ENCODE measurements around the gene TBC1D2.

TBC1D2 gene

GRCh38 chr9:98201749-98202148 lies 53.7 kb downstream of the TBC1D2 start:
- TF ChIP-seq CTCF (IDR thresholded peaks at IDR 0.05; ENCODE audit: low read depth, low read length): no peak
- H3K4me3 ChIP-seq (ENCODE audit: low read depth, low read length): no peak overlapping the region
- DNase-seq (ENCODE audit: low read depth, low spot score): no peak
- in situ Hi-C loops (cut with HindIII; ENCODE audit: low sequenced_read_pairs): no loop called here

GRCh38 chr9:98201102-98201501 lies 54.3 kb downstream of the TBC1D2 start:
- DNase-seq (ENCODE audit: low read depth, low spot score): no peak
- in situ Hi-C loops (cut with HindIII; ENCODE audit: low sequenced_read_pairs): no loop called here
- no peak overlapping the region for H3K4me3 ChIP-seq (ENCODE audit: low read depth, low read length)
- TF ChIP-seq CTCF (IDR thresholded peaks at IDR 0.05; ENCODE audit: low read depth, low read length): no peak

- TF ChIP-seq CTCF (IDR thresholded peaks at IDR 0.05; ENCODE audit: low read depth, low read length): no peak
- in situ Hi-C loops (cut with HindIII; ENCODE audit: low sequenced_read_pairs): no loop called here
- no peak for DNase-seq (ENCODE audit: low read depth, low spot score)
- no peak overlapping the region for H3K4me3 ChIP-seq (ENCODE audit: low read depth, low read length)
Observed at GRCh38 chr9:98199388-98200033, 55.9 kb downstream of the TBC1D2 start.

GRCh38 chr9:98195671-98196070 lies 59.8 kb downstream of the TBC1D2 start:
- no peak for DNase-seq (ENCODE audit: low read depth, low spot score)
- in situ Hi-C loops (cut with HindIII; ENCODE audit: low sequenced_read_pairs): no loop called here
- TF ChIP-seq CTCF (IDR thresholded peaks at IDR 0.05; ENCODE audit: low read depth, low read length): no peak
- H3K4me3 ChIP-seq (ENCODE audit: low read depth, low read length): no peak overlapping the region

- H3K4me3 ChIP-seq (ENCODE audit: low read depth, low read length): peak overlapping the region; percentile 59
- DNase-seq (ENCODE audit: low read depth, low spot score): no peak
- TF ChIP-seq CTCF (IDR thresholded peaks at IDR 0.05; ENCODE audit: low read depth, low read length): no peak
- in situ Hi-C loops (cut with HindIII; ENCODE audit: low sequenced_read_pairs): no loop called here
Observed at GRCh38 chr9:98193336-98193944, 62.0 kb downstream of the TBC1D2 start.

GRCh38 chr9:98192503-98193335 lies 62.7 kb downstream of the TBC1D2 start, which contains the start of gene CORO2A:
TSS of gene CORO2A (minus strand) at chr9:98192637. CDS start at chr9:98157660, 34,977 bp downstream.
- in situ Hi-C loops (cut with HindIII; ENCODE audit: low sequenced_read_pairs): no loop called here
- TF ChIP-seq CTCF (IDR thresholded peaks at IDR 0.05; ENCODE audit: low read depth, low read length): peak; percentile 69
- peak; percentile 73 for DNase-seq (ENCODE audit: low read depth, low spot score)

More at GRCh38 chr9:98192503-98193335, 62.7 kb downstream of the TBC1D2 start, which contains the start of gene CORO2A:
- H3K4me3 ChIP-seq (ENCODE audit: low read depth, low read length): peak within 1 kb of the TSS; percentile 59
